Measurements from ENCODE around the gene NDUFS8. TPM values are rescaled to one million over a fixed set of nuclear protein-coding genes. Genes with fewer than 3 reads are reported as not detected.

NDUFS8 gene
- total RNA-seq, 1 experiment from 2014 or later, result 576 TPM

DNA sequence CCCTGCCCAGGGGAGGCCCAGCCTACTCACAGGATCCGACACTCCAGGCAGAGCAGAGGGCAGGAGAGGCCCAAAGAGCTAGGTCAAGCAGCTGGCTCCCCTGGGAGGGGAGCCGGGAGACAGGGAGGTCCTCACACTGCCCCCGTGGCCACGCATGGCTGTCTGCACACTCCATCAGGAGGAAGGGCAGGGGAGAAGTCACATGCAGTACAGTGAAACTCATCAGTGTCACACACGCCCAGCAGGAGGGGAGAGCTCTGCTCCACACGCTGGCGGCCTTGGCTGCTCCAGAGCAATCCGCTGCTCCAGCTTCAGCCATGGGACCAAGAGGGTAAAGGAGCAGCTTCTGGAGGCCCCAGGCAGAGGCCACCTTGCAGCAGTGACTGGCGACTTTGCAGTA, 22.6 kb downstream of the NDUFS8 start:
- ATAC-seq (no peak), DNase-seq (no peak)
- Histone ChIP-seq H3K4me1 (ENCODE audit: insufficient read depth, low read length) (no peaks in the 10 kb centered on the region), H3K4me2 (ENCODE audit: low read length) (no peak overlapping the region), H4K20me1 (ENCODE audit: low read length) (no peaks in the 10 kb centered on the region), H3F3A (ENCODE audit: low read length, unreplicated experiment) (no peaks in the 10 kb centered on the region), H3K36me3 (ENCODE audit: low read depth, low read length) (peaks cover 16% of the 10 kb centered on the region; the same call in 1 of the 2 replicates), H3K9me2 (replicated peaks; ENCODE audit: low read length) (no peaks in the 10 kb centered on the region), H3K27me3 (ENCODE audit: low read length) (no peaks in the 10 kb centered on the region), H2AFZ (ENCODE audit: low read length) (no peak overlapping the region), H3K79me2 (ENCODE audit: low read length) (no peaks in the 10 kb centered on the region), H3K9ac (ENCODE audit: low read length) (no peak overlapping the region), H3K4me3 (ENCODE audit: low read length) (no peak overlapping the region), H3K27ac (ENCODE audit: low read length) (no peak overlapping the region), H3K9me3 (ENCODE audit: low read length) (no peaks in the 10 kb centered on the region)
- CTCF ChIA-PET, result no interaction called here
- TF ChIP-seq, protein P1, sequence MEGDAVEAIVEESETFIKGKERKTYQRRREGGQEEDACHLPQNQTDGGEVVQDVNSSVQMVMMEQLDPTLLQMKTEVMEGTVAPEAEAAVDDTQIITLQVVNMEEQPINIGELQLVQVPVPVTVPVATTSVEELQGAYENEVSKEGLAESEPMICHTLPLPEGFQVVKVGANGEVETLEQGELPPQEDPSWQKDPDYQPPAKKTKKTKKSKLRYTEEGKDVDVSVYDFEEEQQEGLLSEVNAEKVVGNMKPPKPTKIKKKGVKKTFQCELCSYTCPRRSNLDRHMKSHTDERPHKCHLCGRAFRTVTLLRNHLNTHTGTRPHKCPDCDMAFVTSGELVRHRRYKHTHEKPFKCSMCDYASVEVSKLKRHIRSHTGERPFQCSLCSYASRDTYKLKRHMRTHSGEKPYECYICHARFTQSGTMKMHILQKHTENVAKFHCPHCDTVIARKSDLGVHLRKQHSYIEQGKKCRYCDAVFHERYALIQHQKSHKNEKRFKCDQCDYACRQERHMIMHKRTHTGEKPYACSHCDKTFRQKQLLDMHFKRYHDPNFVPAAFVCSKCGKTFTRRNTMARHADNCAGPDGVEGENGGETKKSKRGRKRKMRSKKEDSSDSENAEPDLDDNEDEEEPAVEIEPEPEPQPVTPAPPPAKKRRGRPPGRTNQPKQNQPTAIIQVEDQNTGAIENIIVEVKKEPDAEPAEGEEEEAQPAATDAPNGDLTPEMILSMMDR (conservative IDR thresholded peaks at IDR 0.05; ENCODE audit: low read depth, low read length), result no peak
- TF ChIP-seq EZH2 (IDR thresholded peaks at IDR 0.05; ENCODE audit: low read length, unreplicated experiment) (no peak), EZH2phosphoT487 (IDR thresholded peaks at IDR 0.05; ENCODE audit: borderline replicate concordance, low read length) (no peak)
- intact Hi-C loops (cut with micrococcal nuclease), result no loop called here
- BruUV-seq (replicated peaks), result no TSS peak
- POLR2A ChIA-PET (ENCODE audit: unreplicated experiment), result interaction anchor here (0.6 kb wide), 1 partner anchor 46 kb away, joined by 3 read pairs; no protein-coding TSS in a partner anchor

DNA sequence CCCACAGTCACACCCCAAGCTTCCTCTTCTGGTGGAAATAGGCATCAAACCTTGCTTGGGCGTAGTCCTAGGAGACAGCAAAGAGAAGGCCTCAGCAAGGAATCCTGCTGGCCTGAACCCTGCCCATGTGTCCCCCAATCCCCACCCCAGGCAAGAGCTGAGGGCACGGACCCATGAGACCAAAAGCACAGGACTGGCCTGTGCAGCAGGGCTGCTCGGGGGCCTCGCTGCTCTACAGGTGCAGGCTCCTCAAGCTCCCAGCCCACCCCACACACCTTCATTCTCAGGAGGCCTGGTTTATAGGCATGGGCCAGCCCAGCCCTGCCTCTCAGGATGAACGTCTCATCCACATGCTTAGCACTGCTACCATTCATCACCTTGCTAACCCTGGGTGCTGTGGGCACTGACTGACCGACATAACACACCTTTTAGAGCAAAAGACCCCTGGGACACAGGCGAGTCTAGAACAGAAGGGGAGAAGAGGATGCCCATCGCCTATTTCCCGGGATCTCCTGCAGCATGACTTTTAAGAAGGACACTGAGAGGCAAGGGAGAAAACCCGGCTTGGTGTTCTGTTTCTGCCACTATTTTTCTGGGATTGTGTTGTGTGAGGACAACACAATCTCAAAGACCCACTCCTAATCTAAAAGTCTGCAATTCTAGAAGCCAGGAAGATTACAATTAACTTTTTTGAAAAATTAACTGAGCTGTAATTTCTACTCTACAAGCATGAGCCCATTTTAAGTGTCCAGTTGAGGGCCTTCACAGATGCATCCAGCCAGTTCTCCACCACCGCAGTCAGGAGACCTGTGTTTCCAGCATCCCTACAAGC, 23.7 kb downstream of the NDUFS8 start:
- Histone ChIP-seq H3K9ac (ENCODE audit: low read length) (no peak overlapping the region), H3K9me2 (replicated peaks; ENCODE audit: low read length) (no peaks in the 10 kb centered on the region), H3K79me2 (ENCODE audit: low read length) (no peaks in the 10 kb centered on the region), H3K27me3 (ENCODE audit: low read length) (no peaks in the 10 kb centered on the region), H3K9me3 (ENCODE audit: low read length) (no peaks in the 10 kb centered on the region), H3K27ac (ENCODE audit: low read length) (no peak overlapping the region), H3F3A (ENCODE audit: low read length, unreplicated experiment) (no peaks in the 10 kb centered on the region), H2AFZ (ENCODE audit: low read length) (no peak overlapping the region), H3K4me2 (ENCODE audit: low read length) (no peak overlapping the region), H3K36me3 (ENCODE audit: low read depth, low read length) (peaks cover 20% of the 10 kb centered on the region), H3K4me3 (ENCODE audit: low read length) (no peak overlapping the region), H3K4me1 (ENCODE audit: insufficient read depth, low read length) (no peaks in the 10 kb centered on the region), H4K20me1 (ENCODE audit: low read length) (no peaks in the 10 kb centered on the region)
- no TSS peak for BruUV-seq (replicated peaks)
- ChIA-PET POLR2A (ENCODE audit: unreplicated experiment) (no interaction called here), CTCF (no interaction called here)
- ATAC-seq, result no peak
- no peak for TF ChIP-seq EZH2 (IDR thresholded peaks at IDR 0.05; ENCODE audit: low read length, unreplicated experiment)
- no peak for TF ChIP-seq EZH2phosphoT487 (IDR thresholded peaks at IDR 0.05; ENCODE audit: borderline replicate concordance, low read length)
- TF ChIP-seq, protein P1 (conservative IDR thresholded peaks at IDR 0.05; ENCODE audit: low read depth, low read length), result no peak
- no peak for DNase-seq
- intact Hi-C loops (cut with micrococcal nuclease), result no loop called here

Data from PC-3 (cell line).